ENCODE measurements around the gene FUCA2. TPM values are rescaled to one million over a fixed set of nuclear protein-coding genes. Genes with fewer than 3 reads are reported as not detected.

The FUCA2 gene
- total RNA-seq, 1 donor from 2014 or later = 53.1 TPM

- Histone ChIP-seq H3K4me3 (no peak overlapping the region), H3K27ac (no peak overlapping the region), H3K36me3 (peaks cover 84% of the 10 kb centered on the region), H3K9me3 (no peaks in the 10 kb centered on the region), H3K27me3 (ENCODE audit: low read depth) (no peaks in the 10 kb centered on the region), H3K4me1 (no peaks in the 10 kb centered on the region)
- no peak for TF ChIP-seq CTCF (IDR thresholded peaks at IDR 0.05)
- DNase-seq (no peak), ATAC-seq (no peak)
- intact Hi-C loops (cut with DNase I) = no loop called here
Measured at GRCh38 chr6:143498428-143498827, 13.1 kb downstream of the FUCA2 start.

DNA sequence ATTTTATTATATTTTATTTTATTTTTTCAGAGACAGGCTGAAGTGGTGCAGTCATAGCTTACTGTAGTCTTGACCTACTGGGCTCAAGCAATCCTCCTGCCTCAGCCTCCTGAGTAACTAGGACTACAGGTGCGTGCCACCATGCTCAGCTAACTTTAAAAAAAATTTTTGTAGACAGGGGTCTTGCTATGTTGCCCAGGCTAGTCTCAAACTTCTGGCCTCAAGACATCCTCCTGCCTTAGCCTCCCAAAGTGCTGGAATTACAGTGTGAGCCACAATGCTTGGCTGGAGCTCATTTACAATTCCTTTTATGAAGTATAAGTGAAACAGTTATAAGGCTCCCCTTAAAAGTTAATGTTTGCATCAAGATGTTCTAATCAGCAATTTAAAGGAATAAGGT lies 14.5 kb downstream of the FUCA2 start:
- no peaks in the 10 kb centered on the region for H3K27me3 ChIP-seq (ENCODE audit: low read depth)
- ATAC-seq (no peak), DNase-seq (no peak)
- H3K36me3 ChIP-seq = peaks cover 83% of the 10 kb centered on the region
- intact Hi-C loops (cut with DNase I) = no loop called here
- TF ChIP-seq CTCF (IDR thresholded peaks at IDR 0.05) = no peak
- no peaks in the 10 kb centered on the region for H3K4me1 ChIP-seq
- no peak overlapping the region for H3K27ac ChIP-seq
- H3K9me3 ChIP-seq = no peaks in the 10 kb centered on the region
- no peak overlapping the region for H3K4me3 ChIP-seq

- intact Hi-C loops (cut with DNase I) = no loop called here
- H3K27ac ChIP-seq = no peak overlapping the region
- H3K4me3 ChIP-seq = no peak overlapping the region
- H3K4me1 ChIP-seq = no peaks in the 10 kb centered on the region
- H3K27me3 ChIP-seq (ENCODE audit: low read depth) = no peaks in the 10 kb centered on the region
- DNase-seq (no peak), ATAC-seq (no peak)
- TF ChIP-seq CTCF (IDR thresholded peaks at IDR 0.05) = no peak
- peaks cover 35% of the 10 kb centered on the region for H3K36me3 ChIP-seq
- H3K9me3 ChIP-seq = no peaks in the 10 kb centered on the region
Measured at GRCh38 chr6:143490775-143491174, 20.7 kb downstream of the FUCA2 start.

DNA sequence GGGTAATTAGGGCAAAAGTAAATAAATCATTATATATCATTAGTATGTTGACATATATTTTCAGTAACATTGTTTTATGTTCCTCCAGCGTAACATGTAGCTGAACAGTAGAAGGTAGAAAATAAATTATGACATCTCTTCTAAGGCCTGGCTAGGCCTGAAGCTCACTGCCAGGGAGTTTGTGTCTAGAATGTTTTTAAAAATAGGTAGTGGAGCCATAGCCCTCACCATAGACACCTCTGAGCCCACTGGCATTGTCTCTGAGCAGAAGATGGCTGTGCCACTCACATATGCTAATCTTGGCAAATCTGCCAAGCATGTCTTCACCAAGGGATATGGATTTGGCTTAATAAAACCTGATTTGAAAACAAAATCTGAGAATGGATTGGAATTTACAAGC lies 21.3 kb downstream of the FUCA2 start:
- no peaks in the 10 kb centered on the region for H3K4me1 ChIP-seq
- intact Hi-C loops (cut with DNase I) = no loop called here
- no peak for DNase-seq

GRCh38 chr6:143486752-143487151 lies 24.8 kb downstream of the FUCA2 start:
- ATAC-seq (no peak), DNase-seq (no peak)
- Histone ChIP-seq H3K27ac (no peak overlapping the region), H3K4me1 (no peaks in the 10 kb centered on the region), H3K9me3 (no peaks in the 10 kb centered on the region), H3K36me3 (peaks cover 3% of the 10 kb centered on the region), H3K27me3 (ENCODE audit: low read depth) (no peaks in the 10 kb centered on the region), H3K4me3 (no peak overlapping the region)
- intact Hi-C loops (cut with DNase I) = no loop called here
- TF ChIP-seq CTCF (IDR thresholded peaks at IDR 0.05) = no peak

More for the DNA sequence above, 21.3 kb downstream of the FUCA2 start:
- no peak for TF ChIP-seq CTCF (IDR thresholded peaks at IDR 0.05)
- Histone ChIP-seq H3K27ac (no peak overlapping the region), H3K9me3 (no peaks in the 10 kb centered on the region), H3K27me3 (ENCODE audit: low read depth) (no peaks in the 10 kb centered on the region), H3K36me3 (peaks cover 29% of the 10 kb centered on the region), H3K4me3 (no peak overlapping the region)
- ATAC-seq = no peak

DNA sequence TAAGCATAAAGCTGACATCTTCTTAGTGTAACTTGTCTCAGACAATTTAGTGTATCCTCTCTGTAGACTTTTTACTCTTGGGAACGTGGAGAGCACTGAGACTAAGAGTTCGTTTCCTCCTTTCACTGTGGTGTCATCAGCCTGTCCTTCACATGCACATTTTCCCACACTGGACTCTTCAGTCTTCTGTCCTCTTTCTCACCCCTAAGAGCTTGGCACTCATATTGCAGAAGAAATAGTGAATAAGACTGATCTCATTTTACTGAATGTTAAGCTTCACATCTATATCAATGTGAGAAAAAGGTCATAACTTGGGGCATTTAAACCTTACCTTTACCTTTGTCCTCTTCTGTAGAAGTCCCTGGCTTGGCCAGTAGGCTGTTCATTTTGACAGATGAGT lies 25.6 kb downstream of the FUCA2 start:
- H3K27ac ChIP-seq = no peak overlapping the region
- no peak for TF ChIP-seq CTCF (IDR thresholded peaks at IDR 0.05)
- DNase-seq (no peak), ATAC-seq (no peak)
- H3K36me3 ChIP-seq = peaks cover 3% of the 10 kb centered on the region
- H3K4me3 ChIP-seq = no peak overlapping the region
- no peaks in the 10 kb centered on the region for H3K27me3 ChIP-seq (ENCODE audit: low read depth)
- no peaks in the 10 kb centered on the region for H3K9me3 ChIP-seq
- no peaks in the 10 kb centered on the region for H3K4me1 ChIP-seq
- intact Hi-C loops (cut with DNase I) = no loop called here

All from lower lobe of right lung (tissue), 2 donors.